GM18870 (cell line): ENCODE results near the gene FANCC.
"Not testable (repeated sequence)": the region's sequence is repeated elsewhere in the genome, so short reads cannot be mapped to it uniquely, and the experiment has no call there.

ENCODE experiments used
- ATAC-seq: cut with Tn5 transposase; IDR thresholded peaks from one replicate; pipeline ENCODE4 v1.9.1; 2021; ENCODE audit warnings: moderate library complexity; ENCODE audit not compliant: unreplicated experiment

The FANCC gene

GRCh38 chr9:95284162-95285080 lies 33.1 kb downstream of the FANCC start:
- ATAC-seq, result no peak

DNA sequence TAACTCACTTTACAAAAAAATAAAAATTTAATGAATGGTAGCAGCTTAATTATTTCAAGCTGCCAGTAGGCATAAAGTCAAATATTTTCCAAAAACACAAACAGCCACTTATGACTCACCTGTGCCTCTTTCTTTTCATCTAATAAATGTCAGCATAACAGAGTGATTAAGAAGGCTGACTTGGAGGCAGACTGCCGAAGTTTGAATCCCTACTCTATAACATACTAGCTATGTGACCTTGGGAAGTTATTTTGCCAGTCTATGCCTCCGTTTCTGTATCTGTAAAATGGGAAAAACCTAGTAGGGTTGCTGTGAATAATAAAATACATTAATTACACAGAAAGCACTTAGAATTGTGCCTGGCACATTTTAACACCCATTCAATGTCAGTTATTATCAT lies 33.8 kb downstream of the FANCC start:
- ATAC-seq, result no peak

DNA sequence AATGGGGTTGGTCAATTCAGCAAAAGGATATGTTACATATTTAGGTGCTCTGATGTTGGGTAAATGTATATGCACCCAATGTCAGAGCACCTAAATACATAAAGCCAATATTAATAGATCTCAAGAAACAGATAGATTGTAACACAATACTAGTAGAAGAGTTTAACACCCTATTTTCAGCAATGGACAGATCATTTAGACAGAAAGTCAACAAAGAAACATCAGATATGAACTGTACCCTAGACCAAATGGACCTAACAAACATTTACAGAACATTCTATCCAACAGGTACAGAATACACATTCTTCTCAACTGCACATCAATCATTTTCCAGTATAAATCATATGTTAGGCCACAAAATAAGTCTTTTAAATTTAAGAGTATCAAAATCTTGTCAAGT lies 35.2 kb downstream of the FANCC start:
- ATAC-seq, result no peak

- ATAC-seq, result no peak
These were observed 36.8 kb downstream of the FANCC start for GRCh38 chr9:95280745-95281144.

DNA sequence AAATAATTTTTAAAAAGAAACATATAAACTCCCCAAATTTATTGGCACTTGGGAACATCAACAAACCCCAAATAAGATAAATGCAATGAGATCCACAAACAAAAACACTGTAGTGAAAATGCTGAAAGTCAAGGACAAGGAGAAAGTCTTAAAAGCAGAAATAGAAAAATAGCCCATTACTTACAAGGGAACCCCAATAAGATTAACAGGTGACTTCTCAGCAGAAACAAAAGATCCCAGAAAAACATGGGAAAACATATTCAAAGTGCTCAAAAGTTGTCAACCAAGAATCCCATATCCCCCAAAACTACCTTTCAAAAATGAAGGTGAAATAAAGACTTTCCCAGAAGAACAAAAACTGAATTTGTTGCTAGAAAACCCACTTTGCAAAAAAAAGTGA lies 40.0 kb downstream of the FANCC start:
- ATAC-seq, result no peak

DNA sequence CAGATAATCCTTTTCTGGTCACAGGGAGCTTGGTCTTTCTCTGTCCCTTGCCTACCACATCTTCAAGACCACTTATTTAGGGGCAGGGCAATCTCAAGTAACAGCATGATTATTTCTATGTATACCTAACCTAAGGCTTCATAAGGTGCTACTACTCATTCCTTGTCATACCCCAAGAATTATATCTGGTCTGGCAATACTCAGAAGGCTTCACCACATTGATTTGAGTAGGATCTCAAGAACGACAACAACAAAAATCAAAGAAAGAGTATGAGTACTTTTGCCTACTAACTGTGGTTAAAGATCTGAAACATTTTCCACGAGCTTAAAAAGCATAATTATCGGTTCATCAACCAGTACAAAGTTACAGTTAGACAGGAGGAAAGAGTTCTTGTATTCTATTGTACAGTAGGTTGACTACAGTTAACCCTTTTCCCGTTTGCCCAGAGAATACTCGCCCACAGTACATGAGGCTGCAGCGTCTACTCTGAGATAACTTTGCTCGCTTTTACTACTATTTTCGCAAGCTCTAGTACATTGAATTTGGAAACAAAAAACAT lies 41.0 kb downstream of the FANCC start:
- ATAC-seq, result no peak

DNA sequence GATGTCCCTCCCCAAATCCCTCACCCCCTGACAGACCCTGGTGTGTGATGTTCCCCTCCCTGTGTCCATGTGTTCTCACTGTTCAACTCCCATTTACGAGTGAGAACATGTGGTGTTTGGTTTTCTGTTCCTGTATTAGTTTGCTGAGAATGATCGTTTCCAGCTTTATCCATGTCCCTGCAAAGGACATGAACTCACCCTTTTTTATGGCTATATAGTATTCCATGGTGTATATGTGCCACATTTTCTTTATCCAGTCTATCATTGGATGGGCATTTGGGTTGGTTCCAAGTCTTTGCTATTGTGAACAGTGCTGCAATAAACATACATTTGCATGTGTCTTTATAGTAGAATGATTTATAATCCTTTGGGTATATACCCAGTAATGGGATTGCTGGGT lies 43.3 kb downstream of the FANCC start:
- not testable (repeated sequence) for ATAC-seq

- no peak for ATAC-seq
These were observed 44.0 kb downstream of the FANCC start for GRCh38 chr9:95273369-95274022.

DNA sequence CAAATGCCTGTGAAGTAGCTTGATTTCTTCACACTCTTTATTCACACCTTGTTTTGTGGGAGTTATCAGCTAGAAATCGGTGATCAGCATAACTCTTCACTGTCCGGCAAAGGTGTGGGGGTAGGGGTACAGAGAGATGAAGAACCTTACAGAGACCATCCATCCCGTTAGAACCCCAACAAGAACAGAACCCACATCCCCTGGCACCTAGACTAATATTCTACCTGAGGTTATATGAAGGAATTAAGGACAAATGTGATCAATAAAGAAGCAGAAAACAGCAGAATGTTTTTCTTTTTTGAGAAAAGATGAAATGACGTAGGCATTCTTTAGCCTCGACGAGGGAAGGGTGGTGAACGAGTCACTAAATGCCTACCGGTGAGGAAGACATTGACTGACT lies 44.7 kb downstream of the FANCC start:
- no peak for ATAC-seq

GRCh38 chr9:95270790-95271189 lies 46.7 kb downstream of the FANCC start:
- no peak for ATAC-seq

GRCh38 chr9:95269803-95270773 lies 47.4 kb downstream of the FANCC start:
- not testable (repeated sequence) for ATAC-seq

GRCh38 chr9:95268681-95269080 lies 48.8 kb downstream of the FANCC start:
- no peak for ATAC-seq

DNA sequence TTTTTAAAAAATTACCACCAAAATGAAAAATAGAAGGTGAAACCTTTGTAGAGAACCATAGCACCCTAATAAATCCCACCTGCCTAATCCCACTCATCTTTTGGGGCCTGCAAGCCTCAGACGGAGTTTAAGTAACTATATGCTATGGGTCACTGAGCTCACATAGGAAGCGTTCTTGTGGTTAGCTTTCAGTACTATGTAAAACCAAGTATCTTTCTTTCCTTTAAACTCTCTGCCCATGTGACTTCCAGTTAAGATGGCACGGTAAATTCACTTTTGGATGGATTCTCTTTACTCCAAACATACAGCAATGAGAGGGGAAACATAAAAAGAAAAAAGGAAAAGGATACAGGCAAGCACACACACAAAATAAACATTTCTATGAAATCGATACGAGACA lies 50.9 kb downstream of the FANCC start:
- peak; percentile 65 for ATAC-seq

DNA sequence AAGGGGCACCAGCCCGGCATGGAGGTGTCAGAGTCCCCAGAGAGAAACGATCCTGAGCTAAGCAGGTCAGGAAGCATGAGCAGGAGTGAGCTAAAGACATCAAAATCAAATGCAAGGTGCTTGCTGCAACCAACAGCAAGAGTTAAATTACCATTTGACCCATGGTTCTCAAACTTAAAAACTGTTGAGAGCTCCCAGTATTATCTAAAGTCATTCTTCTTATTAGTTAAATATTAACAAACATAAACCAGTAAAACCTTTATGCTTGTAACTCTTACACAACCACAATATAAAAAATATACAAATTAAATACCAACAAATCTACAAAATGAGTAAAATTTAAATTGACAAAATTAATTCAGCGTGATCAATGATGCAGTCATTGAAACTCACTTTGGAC lies 51.5 kb downstream of the FANCC start:
- ATAC-seq, result no peak

DNA sequence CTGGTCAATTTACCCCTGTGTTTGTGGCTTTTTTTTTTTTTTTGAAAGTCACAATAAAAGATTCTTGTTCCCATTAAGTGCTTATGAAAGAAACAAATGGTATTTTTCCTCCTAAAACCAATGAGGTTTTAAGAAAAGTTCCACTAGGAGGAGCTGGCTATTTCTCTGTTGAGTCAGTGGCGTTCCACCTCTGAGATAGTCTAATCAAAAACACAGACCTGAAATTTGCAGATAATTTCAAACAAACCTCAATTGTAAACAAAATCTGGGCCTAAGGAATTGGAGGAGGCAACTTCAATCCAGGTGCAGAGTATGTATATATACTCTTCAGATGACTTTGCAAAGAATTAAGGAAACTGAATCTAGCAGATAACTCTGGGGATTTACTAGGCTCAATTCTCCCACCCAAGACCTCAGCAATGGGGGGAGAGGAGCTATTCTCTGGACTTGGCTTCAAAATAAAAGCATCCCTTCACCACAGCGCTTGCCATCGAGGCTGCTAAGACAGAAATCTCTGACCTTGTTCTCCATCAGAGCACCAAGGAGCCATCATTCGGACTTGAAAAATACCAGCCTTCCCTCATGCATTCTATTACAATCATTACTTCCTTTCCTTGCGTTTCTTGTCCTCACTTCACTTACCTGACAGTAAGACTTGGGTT lies 52.4 kb downstream of the FANCC start:
- no peak for ATAC-seq

DNA sequence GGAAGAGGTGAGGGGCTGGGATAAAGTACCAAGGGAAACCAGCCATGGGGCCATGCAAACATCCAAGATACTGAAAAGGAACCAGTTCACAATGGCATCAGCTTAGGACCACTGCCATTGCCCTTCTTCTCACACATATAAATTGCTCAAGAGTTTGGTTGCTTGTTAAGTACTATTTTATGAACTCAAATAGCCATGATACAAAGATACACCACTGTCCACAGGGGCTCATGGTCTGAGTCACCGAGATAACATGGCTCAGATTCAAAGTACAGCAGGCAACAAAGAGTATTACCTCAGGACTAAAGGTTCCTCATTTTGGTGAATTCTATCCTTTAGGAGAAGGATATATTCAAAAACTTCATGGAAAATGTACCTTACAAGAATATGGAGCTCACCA lies 55.6 kb downstream of the FANCC start:
- ATAC-seq, result no peak

DNA sequence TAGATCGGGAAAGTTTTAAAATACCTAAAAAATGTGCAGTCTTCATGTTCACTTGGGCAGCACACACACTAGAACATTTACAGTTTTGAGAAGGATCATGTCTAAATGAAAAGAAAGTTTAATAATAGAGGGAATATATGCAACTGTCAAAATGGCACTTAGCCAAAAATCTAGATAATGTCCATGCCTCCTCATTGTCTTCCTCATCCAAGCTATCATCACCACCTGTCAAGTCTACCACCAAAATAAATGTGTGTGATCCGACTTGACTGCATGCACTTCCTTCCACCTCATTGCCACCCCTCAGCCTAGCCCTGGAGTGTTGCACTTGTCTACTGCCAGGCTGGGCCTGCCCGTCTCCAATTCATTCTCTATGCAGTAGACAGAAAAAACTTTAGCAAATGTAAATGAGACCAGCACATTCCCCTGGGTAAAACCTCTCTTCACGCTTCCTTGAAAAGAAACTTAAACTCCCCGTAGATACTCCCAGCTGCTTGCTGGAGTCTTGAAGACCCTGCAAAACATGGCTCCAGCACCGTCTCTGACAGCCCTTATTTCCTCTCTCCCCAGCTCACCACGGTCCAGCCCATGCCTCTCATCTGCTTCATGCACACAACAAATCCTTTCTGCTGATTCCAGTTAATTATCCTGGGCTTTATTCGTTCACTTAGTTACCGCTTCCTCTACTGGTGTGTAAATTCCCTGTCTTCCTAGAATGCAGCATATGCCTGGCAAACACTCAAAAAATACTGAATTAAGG lies 66.9 kb downstream of the FANCC start:
- no peak for ATAC-seq

- no peak for ATAC-seq
These were observed 67.5 kb downstream of the FANCC start for GRCh38 chr9:95249986-95250385.

- no peak for ATAC-seq
These were observed 71.0 kb downstream of the FANCC start for GRCh38 chr9:95246547-95246946.

GRCh38 chr9:95242613-95243012 lies 74.9 kb downstream of the FANCC start:
- no peak for ATAC-seq
